Spleen (tissue), 7 donors: ENCODE data around the gene SIPA1L3.

ENCODE experiments used
- CTCF ChIP-seq, 11 experiments: fragments of 200-600 bp in 7 of 11; fragments of 450-650 bp in 4 of 11; sonication (generic) in 4 of 11; IDR thresholded peaks in 8 of 11; conservative IDR thresholded peaks in 3 of 11; 1 replicate in 7 of 11; 2 replicates in 4 of 11; pipeline versions ENCODE4 v1.4.0 to v1.8.0; 2016 to 2021; ENCODE audit warnings: antibody characterized with exemption in 11 of 11, inconsistent platforms in 4 of 11, mild to moderate bottlenecking in 1 of 11
- POLR2AphosphoS5 ChIP-seq, 3 donors: sonication (generic); formaldehyde crosslinking; IDR thresholded peaks; one replicate each; pipeline ENCODE4 v1.5.1; 2017; ENCODE audit warnings: antibody characterized with exemption in 3 of 3
- donor health status: DM: no; HTN: no; CAD: no; lungs with moderate emphysema.
- donor health status: DM: no; HTN: no; CAD: no.
- donor health status: DM: no; HTN: no; CAD: no.

GRCh38 chr19:37970699-37971098 lies 63.7 kb downstream of the SIPA1L3 start:
- TF ChIP-seq POLR2AphosphoS5 (IDR thresholded peaks at IDR 0.05) (no peak), CTCF (IDR thresholded peaks at IDR 0.05 in 8 of 11, conservative IDR thresholded peaks at IDR 0.05 in 3 of 11) (no peak)
